K562 (cell line): ENCODE results near the gene ARL14EP. TPM values are rescaled to one million over a fixed set of nuclear protein-coding genes. Genes with fewer than 3 reads are reported as not detected.

Source experiments
- ATAC-seq: fragments of 200-7000 bp; cut with Tn5 transposase; 3 replicates; pipeline ENCODE4 v1.9.1; 2020; ENCODE audit warnings: moderate library complexity
- BruUV-seq: library from RNA; stranded (reverse); fragments of 400-500 nt; replicated peaks from 2 replicates; lab custom pipeline; 2021; lab: Mats Ljungman, UMichigan
- CTCF ChIA-PET: fragments of 300-600 bp; formaldehyde crosslinking; extraction: SDS; loops from one replicate; lab custom pipeline; 2021; ENCODE audit warnings: low intra/inter-chr PET ratio; lab: Yijun Ruan, JAX
- POLR2A ChIA-PET: fragments of 300-600, 350-650 bp; sonication (Branson Sonifier 250); formaldehyde crosslinking; extraction: SDS; loops from one replicate; lab custom pipeline; 2021; ENCODE audit warnings: antibody characterized with exemption, inconsistent platforms; lab: Yijun Ruan, JAX
- DNase-seq, 4 experiments: peaks; one replicate each; pipeline versions ENCODE4 v3.0.0 to v3.0.0-alpha.2; 2011 to 2018; ENCODE audit warnings: low spot score in 3 of 4, mixed read lengths in 3 of 4; ENCODE audit errors: extremely low read depth in 1 of 4
- FAIRE-seq: peaks from 2 replicates; lab custom pipeline; 2011; peaks lifted over from hg19 to GRCh38; lab: Jason Lieb, UNC
- H2AFZ ChIP-seq: 2 replicates; pipeline ENCODE4 v1.6.0; 2011; ENCODE audit warnings: low read depth, low read length, control low read depth, inconsistent platforms
- H3K27ac ChIP-seq: fragments of 200-600 bp; 3 replicates; pipeline ENCODE4 v1.8.0; 2011; ENCODE audit warnings: low read depth, mild to moderate bottlenecking, control low read depth, inconsistent platforms, low read length, moderate library complexity, mixed read lengths; ENCODE audit errors: extremely low read depth
- H3K27me3 ChIP-seq, 2 experiments: fragments of 300-600 bp in 1 of 2; 2 replicates in 1 of 2; 3 replicates in 1 of 2; pipeline versions ENCODE4 v1.6.0 to v1.8.0; 2011; ENCODE audit warnings: inconsistent platforms in 2 of 2, low read length in 2 of 2, mild to moderate bottlenecking in 1 of 2, mixed read lengths in 1 of 2, moderate library complexity in 1 of 2; ENCODE audit not compliant: control insufficient read depth in 2 of 2, insufficient read depth in 2 of 2
- H3K36me3 ChIP-seq: fragments of 300-600 bp; 3 replicates; pipeline ENCODE4 v1.8.0; 2011; ENCODE audit warnings: mild to moderate bottlenecking, low read length, inconsistent platforms; ENCODE audit not compliant: control insufficient read depth, insufficient read depth
- H3K4me1 ChIP-seq, 2 experiments: fragments of 200-600 bp in 1 of 2; replicated peaks in 1 of 2; 2 replicates in 1 of 2; 3 replicates in 1 of 2; pipeline versions ENCODE4 v1.5.1 to v1.8.0; 2011; ENCODE audit warnings: inconsistent platforms in 2 of 2, low read length in 2 of 2, mild to moderate bottlenecking in 1 of 2, mixed read lengths in 1 of 2, moderate library complexity in 1 of 2; ENCODE audit not compliant: control insufficient read depth in 2 of 2, insufficient read depth in 2 of 2
- H3K4me2 ChIP-seq: 2 replicates; pipeline ENCODE4 v1.6.1; 2011; ENCODE audit warnings: low read length, control low read depth, inconsistent platforms, mixed read lengths; ENCODE audit not compliant: insufficient read depth
- H3K4me3 ChIP-seq: fragments of 200-600 bp; sonication (generic), shearing (Covaris generic); 2 replicates; pipeline ENCODE4 v1.5.1; 2016; ENCODE audit warnings: control low read depth, inconsistent platforms
- H3K79me2 ChIP-seq: fragments of 200-600 bp; 3 replicates; pipeline ENCODE4 v1.8.0; 2011; ENCODE audit warnings: low read length, inconsistent platforms; ENCODE audit not compliant: control insufficient read depth, insufficient read depth
- H3K9ac ChIP-seq, 2 experiments: 2 replicates each; pipeline versions ENCODE4 v1.6.0 to v1.6.1; 2011; ENCODE audit warnings: low read depth in 2 of 2, low read length in 2 of 2, control low read depth in 1 of 2, inconsistent platforms in 1 of 2, mild to moderate bottlenecking in 1 of 2, mixed read lengths in 1 of 2; ENCODE audit not compliant: insufficient read depth in 1 of 2
- H3K9me1 ChIP-seq: one replicate; pipeline ENCODE4 v1.6.0; 2011; ENCODE audit warnings: inconsistent platforms, mild to moderate bottlenecking, low read length, moderate library complexity; ENCODE audit not compliant: control insufficient read depth, insufficient read depth
- H3K9me3 ChIP-seq: replicated peaks from 2 replicates; pipeline ENCODE4 v1.5.1; 2011; ENCODE audit warnings: low read depth, low read length, inconsistent platforms; ENCODE audit not compliant: control insufficient read depth, insufficient read depth
- H4K20me1 ChIP-seq: replicated peaks from 2 replicates; pipeline ENCODE4 v1.6.1; 2011; ENCODE audit warnings: low read length, inconsistent platforms, mixed read lengths; ENCODE audit not compliant: control insufficient read depth, insufficient read depth
- CBX5 ChIP-seq: IDR thresholded peaks from 2 replicates; pipeline ENCODE4 v1.6.1; 2014; ENCODE audit warnings: low read depth, borderline replicate concordance
- CSDE1 ChIP-seq, 2 experiments: fragments of 450-650 bp; IDR thresholded peaks; 2 replicates each; pipeline ENCODE4 v1.6.1; 2016; ENCODE audit warnings: mild to moderate bottlenecking in 1 of 2
- MGA ChIP-seq: fragments of 450-650 bp; IDR thresholded peaks from 2 replicates; pipeline ENCODE4 v1.6.1; 2016; ENCODE audit warnings: mild to moderate bottlenecking, moderate library complexity
- RFX1 ChIP-seq: fragments of 450-650 bp; IDR thresholded peaks from 2 replicates; pipeline ENCODE4 v1.6.1; 2016; ENCODE audit warnings: mild to moderate bottlenecking, moderate library complexity
- ZNF311 ChIP-seq: fragments of 250-450 bp; sonication (Bioruptor Pico); IDR thresholded peaks from 2 replicates; pipeline ENCODE4 v1.4.0; 2020; ENCODE audit warnings: mild to moderate bottlenecking, moderate library complexity
- in situ Hi-C: fragments of 300-500 bp; cut with MboI; formaldehyde crosslinking; loops from 4 replicates; pipeline ENCODE4 v1.15.0; 2018; ENCODE audit warnings: inconsistent platforms, mixed read lengths
- intact Hi-C: fragments of 100-400 bp; cut with micrococcal nuclease; formaldehyde crosslinking; loops from 2 replicates; pipeline ENCODE4 v1.14.2; 2022
- polyA plus RNA-seq, 8 experiments: library from polyadenylated mRNA; depleted of rRNA in 4 of 8; stranded (reverse) in 5 of 8; unstranded in 3 of 8; fragments of >200 nt; fragmentation: Nextera tagmentation in 2 of 8; fragmentation: Illumina TruSeq in 1 of 8; extraction: Ambion mirVana in 2 of 8; extraction: Trizol in 1 of 8; gene quantifications; 2 replicates each; pipeline versions ENCODE4 v1.2.1 to v1.2.3, GENCODE V29; 2011 to 2014; ENCODE audit warnings: inconsistent platforms in 1 of 8, missing spikeins in 1 of 8
- total RNA-seq, 7 experiments: library from RNA; depleted of rRNA in 6 of 7; stranded (reverse); fragments of >200 nt in 6 of 7; fragmentation: Illumina TruSeq in 2 of 7; extraction: Trizol in 2 of 7; gene quantifications; 2 replicates each; pipeline versions ENCODE4 v1.2.1 to v1.2.3, GENCODE V29; 2011 to 2021; ENCODE audit warnings: low replicate concordance in 1 of 7

Gene ARL14EP
- total and polyA plus RNA-seq, 9 of the 15 experiments (the other 6 are each of a cell fraction or from before 2014, with no cell fraction given): 11.4 to 42.7 (median 25.9) TPM

GRCh38 chr11:30360741-30361140 is 37.8 kb downstream of the ARL14EP start:
- Histone ChIP-seq H3K9me1 (no peaks in the 10 kb centered on the region), H3K4me3 (no peak overlapping the region), H3K4me1 (peaks cover 0 to 3% of the 10 kb centered on the region in 2 experiments; a peak in 1 of 5 replicates), H3K4me2 (no peak overlapping the region), H3K36me3 (no peaks in the 10 kb centered on the region), H3K79me2 (no peaks in the 10 kb centered on the region), H3K9me3 (no peaks in the 10 kb centered on the region), H3K27ac (no peak overlapping the region), H3K27me3 (no peaks in the 10 kb centered on the region), H3K9ac (no peak overlapping the region), H4K20me1 (no peaks in the 10 kb centered on the region), H2AFZ (no peak overlapping the region)
- POLR2A ChIA-PET: no interaction called here
- FAIRE-seq (no peak), ATAC-seq (no peak), DNase-seq (no peak)
- intact Hi-C loops: no loop called here
- in situ Hi-C loops: no loop called here
- TF ChIP-seq CSDE1 (IDR thresholded peaks at IDR 0.05) (no peak), ZNF311 (CRISPR knock-in tag) (no peak), MGA (no peak), RFX1 (no peak), CBX5 (no peak)
- BruUV-seq: no TSS peak
- CTCF ChIA-PET: no interaction called here
